Spinal cord (tissue), 10 donors: ENCODE data around the gene ADH1B. TPM values are rescaled to one million over a fixed set of nuclear protein-coding genes. Genes with fewer than 3 reads are reported as not detected.
"Not testable (repeated sequence)": the region's sequence is repeated elsewhere in the genome, so short reads cannot be mapped to it uniquely, and the experiment has no call there.

ENCODE experiments used
- DNase-seq, 6 donors: peaks; one replicate each; pipeline versions ENCODE4 v3.0.0 to v3.0.0-alpha.2; 2013 to 2015; ENCODE audit warnings: low spot score in 6 of 6, low read depth in 4 of 6
- H3K27ac ChIP-seq: one replicate; pipeline ENCODE4 v1.5.1; 2013; ENCODE audit warnings: low read depth, low read length, control low read depth
- H3K27me3 ChIP-seq: one replicate; pipeline ENCODE4 v1.6.1; 2013; ENCODE audit warnings: low read length; ENCODE audit not compliant: control insufficient read depth, insufficient read depth
- H3K36me3 ChIP-seq: one replicate; pipeline ENCODE4 v1.6.1; 2013; ENCODE audit warnings: low read length; ENCODE audit not compliant: control insufficient read depth, insufficient read depth
- H3K4me1 ChIP-seq: one replicate; pipeline ENCODE4 v1.6.1; 2013; ENCODE audit warnings: low read length; ENCODE audit not compliant: control insufficient read depth, insufficient read depth
- H3K4me3 ChIP-seq: one replicate; pipeline ENCODE4 v1.5.1; 2013; ENCODE audit warnings: low read depth, low read length, control low read depth
- H3K9me3 ChIP-seq: one replicate; pipeline ENCODE4 v1.6.1; 2013; ENCODE audit warnings: low read length; ENCODE audit not compliant: control insufficient read depth, insufficient read depth
- WGBS: methylation state at CpG from one replicate; pipeline ENCODE4 v1.1.5; 2013; ENCODE audit warnings: missing lambda C conversion rate; ENCODE audit not compliant: insufficient coverage; 5-methylcytosine and 5-hydroxymethylcytosine counted together
- long read RNA-seq, 4 donors: transcript quantifications; one replicate each; lab custom pipeline, GENCODE V29; 2026
- polyA plus RNA-seq, 2 donors: library from polyadenylated mRNA; unstranded; fragments of 120-200 nt; gene quantifications; one replicate each; pipeline ENCODE4 v1.2.1, GENCODE V29; 2013; ENCODE audit not compliant: insufficient read length in 2 of 2
- total RNA-seq, 2 donors: library from RNA; depleted of rRNA in 1 of 2; stranded (reverse); fragments of 120-200 nt in 1 of 2; fragments of >200 nt in 1 of 2; gene quantifications; one replicate each; pipeline versions ENCODE4 v1.2.3 to v1.2.4, GENCODE V29; 2013 to 2014
- donor health status: healthy.

Gene ADH1B
- 1 to 10 TPM; 2.4 to 8.4 TPM for total RNA-seq
- under 1 TPM; 0.33 to 0.84 TPM for polyA plus RNA-seq
- long read RNA-seq, donor 1, full-length matches to known transcripts: 1 of 1 reads
- long read RNA-seq, donor 1, partial matches to known transcripts: 0 of 1 reads
- long read RNA-seq, donor 1, other reads (novel, unspliced or antisense): 0 of 1 reads
- long read RNA-seq, donor 2, full-length matches to known transcripts: 2 of 2 reads
- long read RNA-seq, donor 2, partial matches to known transcripts: 0 of 2 reads
- long read RNA-seq, donor 2, other reads (novel, unspliced or antisense): 0 of 2 reads
- long read RNA-seq, donor 3: 0 reads
- long read RNA-seq, donor 4, full-length matches to known transcripts: 319 of 613 reads
- long read RNA-seq, donor 4, partial matches to known transcripts: 288 of 613 reads
- long read RNA-seq, donor 4, other reads (novel, unspliced or antisense): 6 of 613 reads

GRCh38 chr4:99321241-99322191 lies at the start of gene ADH1B:
Gene ADH1B (minus strand): TSS chr4:99321401. CDS start chr4:99321331, 70 bp downstream.
- Histone ChIP-seq H3K4me1 (no peaks in the 10 kb centered on the region), H3K4me3 (no peak within 1 kb of the TSS), H3K27ac (no peak within 1 kb of the TSS), H3K27me3 (no peaks in the 10 kb centered on the region), H3K9me3 (no peaks in the 10 kb centered on the region), H3K36me3 (no peaks in the 10 kb centered on the region)
- WGBS: no CpG with 5 or more reads among the region's 8 CpGs
- no peak for DNase-seq

GRCh38 chr4:99367817-99368216 lies 46.6 kb upstream of the ADH1B start:
- not testable (repeated sequence) for H3K4me1 ChIP-seq, H3K36me3 ChIP-seq, H3K27me3 ChIP-seq, H3K9me3 ChIP-seq, DNase-seq, H3K27ac ChIP-seq, H3K4me3 ChIP-seq
- no CpG with 5 or more reads among the region's 2 CpGs for WGBS

- WGBS: no CpG with 5 or more reads among the region's 1 CpG
- Histone ChIP-seq H3K9me3 (no peaks in the 10 kb centered on the region), H3K27me3 (no peaks in the 10 kb centered on the region), H3K36me3 (no peaks in the 10 kb centered on the region), H3K4me1 (no peaks in the 10 kb centered on the region), H3K4me3 (no peak overlapping the region), H3K27ac (no peak overlapping the region)
- no peak for DNase-seq
Observed at GRCh38 chr4:99366491-99366890, 45.3 kb upstream of the ADH1B start.

GRCh38 chr4:99362768-99363167 lies 41.6 kb upstream of the ADH1B start:
- DNase-seq: no peak
- Histone ChIP-seq H3K36me3 (no peaks in the 10 kb centered on the region), H3K27ac (no peak overlapping the region), H3K9me3 (no peaks in the 10 kb centered on the region), H3K4me1 (no peaks in the 10 kb centered on the region), H3K4me3 (no peak overlapping the region), H3K27me3 (no peaks in the 10 kb centered on the region)

- DNase-seq: no peak
- H3K27me3 ChIP-seq: no peaks in the 10 kb centered on the region
- no peaks in the 10 kb centered on the region for H3K9me3 ChIP-seq
- H3K36me3 ChIP-seq: no peaks in the 10 kb centered on the region
- no peaks in the 10 kb centered on the region for H3K4me1 ChIP-seq
- H3K4me3 ChIP-seq: no peak overlapping the region
- H3K27ac ChIP-seq: no peak overlapping the region
Observed at GRCh38 chr4:99361899-99362275, 40.7 kb upstream of the ADH1B start.

GRCh38 chr4:99361268-99361898 lies 40.2 kb upstream of the ADH1B start:
- Histone ChIP-seq H3K36me3 (no peaks in the 10 kb centered on the region), H3K27me3 (no peaks in the 10 kb centered on the region), H3K27ac (no peak overlapping the region), H3K4me1 (no peaks in the 10 kb centered on the region), H3K9me3 (no peaks in the 10 kb centered on the region), H3K4me3 (no peak overlapping the region)
- no peak for DNase-seq

GRCh38 chr4:99359480-99360204 lies 38.4 kb upstream of the ADH1B start:
- 92% methylated on average over 26 of the region's 27 CpGs for WGBS
- H3K36me3 ChIP-seq: no peaks in the 10 kb centered on the region
- no peaks in the 10 kb centered on the region for H3K27me3 ChIP-seq
- H3K27ac ChIP-seq: no peak overlapping the region
- no peaks in the 10 kb centered on the region for H3K4me1 ChIP-seq
- H3K4me3 ChIP-seq: no peak overlapping the region
- DNase-seq: no peak
- H3K9me3 ChIP-seq: no peaks in the 10 kb centered on the region

GRCh38 chr4:99357948-99358347 lies 36.7 kb upstream of the ADH1B start:
- H3K27ac ChIP-seq: no peak overlapping the region
- H3K4me1 ChIP-seq: no peaks in the 10 kb centered on the region
- no peaks in the 10 kb centered on the region for H3K27me3 ChIP-seq
- H3K4me3 ChIP-seq: no peak overlapping the region
- no peaks in the 10 kb centered on the region for H3K36me3 ChIP-seq
- no peaks in the 10 kb centered on the region for H3K9me3 ChIP-seq
- no peak for DNase-seq
- no CpG with 5 or more reads among the region's 2 CpGs for WGBS

GRCh38 chr4:99356992-99357391 lies 35.8 kb upstream of the ADH1B start:
- Histone ChIP-seq H3K36me3 (no peaks in the 10 kb centered on the region), H3K4me1 (no peaks in the 10 kb centered on the region), H3K9me3 (no peaks in the 10 kb centered on the region), H3K4me3 (no peak overlapping the region), H3K27me3 (no peaks in the 10 kb centered on the region), H3K27ac (no peak overlapping the region)
- WGBS: no CpG with 5 or more reads among the region's 1 CpG
- no peak for DNase-seq
